KOPT-K1 (cell line): Measurements from ENCODE around the gene KHNYN.

Experiments
- H3K27ac ChIP-seq: fragments of 200-600 bp; sonication (generic); 2 replicates; pipeline ENCODE4 v1.5.1; 2016; ENCODE audit warnings: antibody characterized with exemption, mild to moderate bottlenecking, low read depth, low read length; ENCODE audit not compliant: poor library complexity, severe bottlenecking
- H3K36me3 ChIP-seq: fragments of 200-600 bp; sonication (generic); 2 replicates; pipeline ENCODE4 v1.5.1; 2017; ENCODE audit warnings: antibody characterized with exemption, mild to moderate bottlenecking, low read length, moderate library complexity; ENCODE audit not compliant: insufficient read depth
- H3K9me3 ChIP-seq: fragments of 200-600 bp; sonication (generic); 2 replicates; pipeline ENCODE4 v1.5.1; 2017; ENCODE audit warnings: antibody characterized with exemption, low read length, mild to moderate bottlenecking; ENCODE audit not compliant: insufficient read depth, poor library complexity, severe bottlenecking

Gene KHNYN

GRCh38 chr14:24411443-24412389, 18.0 kb upstream of the KHNYN start:
- no peaks in the 10 kb centered on the region for H3K36me3 ChIP-seq
- no peaks in the 10 kb centered on the region for H3K9me3 ChIP-seq
- H3K27ac ChIP-seq = no peak overlapping the region

GRCh38 chr14:24414077-24414476, 15.7 kb upstream of the KHNYN start:
- Histone ChIP-seq H3K9me3 (no peaks in the 10 kb centered on the region), H3K27ac (no peak overlapping the region), H3K36me3 (no peaks in the 10 kb centered on the region)

GRCh38 chr14:24414732-24415420, 14.9 kb upstream of the KHNYN start:
- no peaks in the 10 kb centered on the region for H3K9me3 ChIP-seq
- H3K36me3 ChIP-seq = no peaks in the 10 kb centered on the region
- no peak overlapping the region for H3K27ac ChIP-seq

GRCh38 chr14:24415421-24416253, 14.1 kb upstream of the KHNYN start:
- Histone ChIP-seq H3K27ac (no peak overlapping the region), H3K9me3 (no peaks in the 10 kb centered on the region), H3K36me3 (no peaks in the 10 kb centered on the region)

GRCh38 chr14:24416254-24416931, 13.4 kb upstream of the KHNYN start:
- H3K36me3 ChIP-seq = no peaks in the 10 kb centered on the region
- H3K9me3 ChIP-seq = no peaks in the 10 kb centered on the region
- H3K27ac ChIP-seq = no peak overlapping the region

- Histone ChIP-seq H3K36me3 (no peaks in the 10 kb centered on the region), H3K9me3 (no peaks in the 10 kb centered on the region), H3K27ac (no peak overlapping the region)
These were observed 12.7 kb upstream of the KHNYN start for GRCh38 chr14:24416932-24417619.

GRCh38 chr14:24417832-24418491, 11.8 kb upstream of the KHNYN start:
- no peak overlapping the region for H3K27ac ChIP-seq
- no peaks in the 10 kb centered on the region for H3K36me3 ChIP-seq
- H3K9me3 ChIP-seq = no peaks in the 10 kb centered on the region

- no peak overlapping the region for H3K27ac ChIP-seq
- no peaks in the 10 kb centered on the region for H3K9me3 ChIP-seq
- H3K36me3 ChIP-seq = no peaks in the 10 kb centered on the region
These were observed 11.3 kb upstream of the KHNYN start for GRCh38 chr14:24418492-24418873.

- Histone ChIP-seq H3K27ac (no peak overlapping the region), H3K36me3 (no peaks in the 10 kb centered on the region), H3K9me3 (no peaks in the 10 kb centered on the region)
These were observed 7.5 kb upstream of the KHNYN start for GRCh38 chr14:24422261-24422660.

GRCh38 chr14:24422694-24423601, 6.8 kb upstream of the KHNYN start:
- Histone ChIP-seq H3K27ac (no peak overlapping the region), H3K36me3 (no peaks in the 10 kb centered on the region), H3K9me3 (no peaks in the 10 kb centered on the region)

- no peak overlapping the region for H3K27ac ChIP-seq
- H3K9me3 ChIP-seq = no peaks in the 10 kb centered on the region
- H3K36me3 ChIP-seq = no peaks in the 10 kb centered on the region
These were observed 4.0 kb upstream of the KHNYN start for GRCh38 chr14:24425704-24426103.

- Histone ChIP-seq H3K36me3 (no peaks in the 10 kb centered on the region), H3K9me3 (no peaks in the 10 kb centered on the region), H3K27ac (no peak overlapping the region)
These were observed 3.4 kb upstream of the KHNYN start for GRCh38 chr14:24426150-24426911.
